HG03575 (cell line): ENCODE results near the gene RFT1.
A peak's percentile ranks its signal among the peaks of the same experiment; 100 is the strongest.

Source experiments
- ATAC-seq: cut with Tn5 transposase; IDR thresholded peaks from one replicate; pipeline ENCODE4 v1.9.1; 2021; ENCODE audit not compliant: unreplicated experiment, insufficient number of reproducible peaks, low FRiP score; ENCODE audit errors: extremely low read depth

Gene RFT1

DNA sequence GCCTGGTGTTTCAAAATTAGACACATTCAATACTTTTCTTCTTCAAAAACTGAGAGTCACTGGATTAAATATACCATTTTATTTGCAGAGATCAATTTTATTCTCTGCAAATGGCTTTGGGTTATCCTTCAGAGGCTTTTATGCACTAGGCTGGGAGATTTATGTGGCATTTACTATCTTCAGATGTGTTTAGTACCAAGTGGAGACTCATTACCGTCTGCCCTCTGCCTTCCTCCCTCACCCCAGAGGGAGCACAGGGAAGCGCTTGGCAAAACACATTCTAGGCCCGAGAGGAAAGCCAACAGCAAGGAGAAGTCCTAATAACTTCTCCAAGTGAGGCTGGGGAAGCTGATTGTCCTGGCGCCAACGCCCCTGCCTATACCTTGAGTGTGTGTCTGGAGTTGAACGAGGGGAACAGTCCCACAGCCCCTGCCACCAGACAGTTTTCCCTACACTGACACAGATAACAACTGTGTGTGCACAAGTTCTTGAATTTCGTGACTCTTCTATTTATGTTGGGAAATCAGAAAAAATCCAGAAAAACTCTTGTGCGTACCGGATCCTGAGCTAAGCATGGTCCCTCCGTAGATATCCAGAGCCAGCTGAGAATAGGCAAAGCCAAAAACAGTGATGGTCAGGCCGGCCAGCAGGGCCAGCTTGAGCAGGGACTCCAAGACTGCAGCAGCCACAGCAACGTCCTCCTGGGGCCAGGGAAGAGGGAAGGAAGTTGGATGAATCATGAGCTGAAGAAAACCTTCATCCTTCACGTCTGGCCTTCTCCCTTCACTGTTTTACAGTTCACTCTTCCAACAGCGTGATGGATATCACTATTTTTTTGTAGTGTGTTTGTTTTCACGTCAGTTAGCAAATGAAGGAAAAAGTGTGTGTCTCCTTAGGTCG, 26.6 kb downstream of the RFT1 start:
- no peak for ATAC-seq

DNA sequence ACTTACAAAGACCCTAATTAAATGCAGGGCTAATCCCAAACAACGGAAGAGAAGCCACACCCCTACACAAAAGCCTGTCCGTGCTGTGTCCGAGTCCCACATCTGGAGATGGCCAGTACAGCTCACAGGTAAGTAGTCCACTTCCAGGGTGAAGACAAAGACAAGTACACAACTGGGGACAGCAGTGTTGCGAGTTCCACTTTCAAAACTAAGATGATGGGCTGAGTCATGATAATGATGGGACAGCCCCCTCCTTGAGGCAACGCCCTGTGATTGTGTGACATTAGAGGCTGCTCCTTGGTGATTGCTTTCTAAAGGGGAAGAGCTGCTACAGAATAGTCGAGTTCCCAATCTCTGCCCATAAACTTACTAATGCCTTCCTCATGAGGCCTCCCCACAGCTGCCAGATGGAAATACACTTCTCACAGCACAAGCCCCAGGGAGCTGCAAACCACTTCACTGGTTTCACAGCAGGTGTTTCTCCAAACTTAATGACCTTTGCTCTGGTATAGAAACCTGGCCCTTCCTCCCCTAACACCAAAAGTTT, 27.6 kb downstream of the RFT1 start:
- peak; percentile 57 for ATAC-seq

GRCh38 chr3:53101956-53102355, 28.3 kb downstream of the RFT1 start:
- no peak for ATAC-seq

- ATAC-seq: no peak
These were observed 29.3 kb downstream of the RFT1 start for GRCh38 chr3:53100818-53101466.

- no peak for ATAC-seq
These were observed 32.3 kb downstream of the RFT1 start for GRCh38 chr3:53097887-53098286.

DNA sequence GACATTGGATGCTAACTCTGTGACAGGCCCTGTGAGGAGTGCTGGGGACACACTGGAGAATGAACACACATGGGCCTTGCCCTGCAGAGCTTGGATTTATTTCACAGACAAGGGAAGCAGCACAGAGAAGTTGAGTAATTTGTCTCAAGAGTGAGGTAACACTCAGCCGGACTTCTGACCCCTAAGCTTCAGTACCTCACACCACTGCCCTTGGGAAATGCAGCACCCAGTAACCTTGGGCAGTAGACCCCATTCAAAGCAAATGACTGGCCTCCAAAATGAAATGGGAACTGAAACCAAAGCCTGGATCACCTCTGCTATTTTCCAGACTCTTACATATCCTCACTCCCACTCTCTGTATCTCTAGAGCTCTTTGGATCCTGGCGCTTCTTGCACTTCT, 37.3 kb downstream of the RFT1 start:
- ATAC-seq: no peak

DNA sequence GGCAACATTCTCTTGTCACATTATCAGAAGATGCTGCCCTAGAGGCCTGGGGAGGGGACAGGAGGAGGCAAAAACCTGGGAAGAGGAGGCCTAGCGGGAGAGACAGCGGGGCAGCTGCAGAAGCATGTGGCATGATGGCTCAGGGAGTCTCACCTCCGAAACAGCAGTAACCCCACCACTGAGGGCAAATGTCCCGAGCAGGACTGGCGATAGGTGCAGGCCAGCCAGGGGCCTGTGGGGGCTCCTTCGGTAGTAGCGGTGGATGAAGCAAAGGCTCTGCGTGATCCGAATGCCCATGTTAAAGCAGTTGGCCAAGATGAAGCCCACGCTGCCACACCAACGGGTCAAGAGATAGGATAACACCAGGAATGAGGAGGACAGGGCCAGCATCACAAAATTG, 38.0 kb downstream of the RFT1 start:
- no peak for ATAC-seq

DNA sequence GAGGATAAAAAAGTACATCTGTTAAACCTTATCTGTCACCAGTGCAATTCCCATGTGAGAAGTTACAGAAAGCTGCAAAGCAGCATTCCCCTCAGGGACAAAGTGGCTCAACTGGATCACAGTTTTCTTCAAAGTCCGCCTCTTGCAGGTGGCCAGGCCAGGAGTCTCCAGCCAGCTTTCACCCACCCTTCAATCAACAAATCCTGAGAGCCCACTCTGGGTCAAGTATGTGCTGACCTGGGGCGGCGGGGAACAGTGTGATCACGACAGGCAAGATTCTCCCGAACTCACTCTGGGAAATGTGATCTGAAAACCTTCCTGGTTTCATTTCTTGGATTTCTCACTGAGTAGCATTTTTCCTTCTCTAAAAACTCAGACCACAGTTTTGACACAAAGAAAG, 39.2 kb downstream of the RFT1 start:
- no peak for ATAC-seq

DNA sequence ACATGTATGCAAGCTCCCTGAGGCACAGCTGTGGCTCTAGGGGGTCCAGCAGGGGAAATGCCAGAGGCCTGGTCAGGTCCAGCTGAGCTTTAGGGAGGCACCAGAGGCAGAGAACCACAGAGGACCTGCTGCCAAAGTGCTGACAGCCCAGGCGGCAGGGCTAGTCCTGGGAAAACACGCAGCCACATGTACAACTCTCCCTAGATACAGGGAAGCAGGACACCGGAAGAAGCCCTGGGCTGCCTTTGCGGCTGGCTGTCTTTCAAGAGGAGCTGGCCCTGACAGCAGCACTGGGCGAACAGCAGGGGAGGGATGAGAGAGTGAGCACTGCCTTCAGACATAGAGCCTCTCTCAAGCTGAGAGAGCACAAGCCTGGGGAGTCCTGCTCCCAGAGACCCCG, 40.7 kb downstream of the RFT1 start:
- no peak for ATAC-seq

- ATAC-seq: no peak
These were observed 44.8 kb downstream of the RFT1 start for GRCh38 chr3:53085476-53085875.

DNA sequence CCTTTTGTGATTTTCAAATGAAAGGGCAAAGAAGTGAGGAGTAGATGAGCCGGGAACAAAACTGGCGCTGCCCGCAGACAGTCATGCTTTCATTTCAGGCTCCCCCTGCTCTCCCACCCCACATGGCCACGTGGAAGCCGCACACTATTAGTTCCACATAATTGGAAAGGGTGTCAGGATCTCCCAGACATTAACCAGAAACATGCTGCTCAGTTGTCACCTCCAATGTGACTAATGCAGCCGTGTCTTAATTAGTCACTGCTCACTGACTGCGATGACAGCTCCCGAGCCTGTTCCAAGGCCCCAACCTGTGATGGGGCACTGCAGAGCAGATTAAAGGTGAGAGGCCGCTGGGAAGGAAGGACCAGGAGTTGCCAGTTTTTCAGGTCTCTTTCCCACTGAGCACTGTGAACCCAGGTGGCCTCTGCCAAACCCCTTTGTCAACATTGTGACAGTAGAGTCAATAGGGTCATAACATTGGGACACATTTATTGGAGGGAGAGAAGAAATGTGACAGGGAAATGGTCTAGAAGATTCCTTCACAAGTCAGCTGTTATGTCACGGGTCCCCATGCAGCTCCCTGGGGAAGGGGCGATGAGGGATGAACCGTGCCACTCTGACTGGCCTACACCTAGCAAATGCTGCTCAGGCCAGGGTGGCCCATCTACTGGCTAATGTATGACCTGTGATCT, 45.8 kb downstream of the RFT1 start:
- no peak for ATAC-seq

GRCh38 chr3:53083949-53084309, 46.3 kb downstream of the RFT1 start:
- no peak for ATAC-seq

DNA sequence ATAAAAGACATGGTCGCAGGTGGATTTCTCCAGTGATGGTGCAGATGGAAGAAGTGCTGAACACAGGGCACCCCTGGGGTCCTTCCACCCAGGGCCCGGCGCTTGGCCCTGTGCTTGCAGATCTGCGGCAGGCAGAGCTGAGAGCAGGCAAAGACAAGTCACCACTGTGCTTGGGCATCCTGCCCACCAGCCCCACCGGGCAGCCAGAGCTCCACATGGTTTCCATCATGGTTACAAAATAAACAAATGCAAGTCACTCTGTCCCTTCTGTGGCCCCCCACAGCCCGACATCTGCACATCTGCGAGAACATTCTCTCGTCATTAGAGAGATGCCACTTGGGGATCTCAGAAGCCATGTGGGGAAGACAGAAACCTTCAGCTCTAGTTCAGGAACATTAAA, 46.7 kb downstream of the RFT1 start:
- no peak for ATAC-seq

GRCh38 chr3:53082736-53083135, 47.5 kb downstream of the RFT1 start:
- no peak for ATAC-seq

- ATAC-seq: no peak
These were observed 48.9 kb downstream of the RFT1 start for GRCh38 chr3:53081318-53081717.

GRCh38 chr3:53080612-53081205, 49.5 kb downstream of the RFT1 start:
- ATAC-seq: no peak

DNA sequence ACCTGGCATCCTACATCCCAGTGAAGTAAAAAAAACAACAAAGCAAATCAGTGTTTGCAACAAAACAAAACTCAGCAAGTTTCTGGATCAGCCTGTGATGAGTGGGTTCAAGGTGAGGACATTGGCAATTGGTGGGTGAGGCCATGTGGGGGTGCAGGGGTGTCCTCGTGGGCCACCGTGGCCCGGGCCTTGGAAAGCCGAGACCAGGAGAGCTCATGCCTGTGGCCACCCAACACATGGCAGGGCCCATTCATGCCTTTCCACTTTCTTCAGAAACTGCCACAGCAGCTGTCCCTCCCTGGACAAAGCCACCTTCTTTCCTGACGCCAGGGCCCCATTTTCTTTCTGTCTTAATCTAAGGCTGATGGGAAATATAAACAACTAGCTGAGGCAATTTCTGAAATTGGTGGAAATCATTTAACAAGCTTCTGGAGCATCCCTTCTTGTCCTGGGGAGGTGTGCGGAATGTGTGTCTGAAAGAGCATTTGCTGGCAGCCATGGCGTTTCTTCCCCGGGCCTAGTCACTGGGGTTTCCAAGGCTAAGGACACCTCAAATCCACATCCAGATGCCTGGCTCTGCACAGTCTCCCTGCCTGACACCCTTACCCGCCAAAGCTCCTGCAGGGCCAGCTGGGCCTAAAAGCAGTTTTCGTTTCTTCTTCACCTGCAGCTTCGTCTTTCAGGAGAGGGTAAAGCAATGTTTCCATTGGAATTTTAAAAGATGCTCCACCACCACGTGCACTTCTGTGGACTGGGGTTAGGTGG, 50.3 kb downstream of the RFT1 start:
- no peak for ATAC-seq

DNA sequence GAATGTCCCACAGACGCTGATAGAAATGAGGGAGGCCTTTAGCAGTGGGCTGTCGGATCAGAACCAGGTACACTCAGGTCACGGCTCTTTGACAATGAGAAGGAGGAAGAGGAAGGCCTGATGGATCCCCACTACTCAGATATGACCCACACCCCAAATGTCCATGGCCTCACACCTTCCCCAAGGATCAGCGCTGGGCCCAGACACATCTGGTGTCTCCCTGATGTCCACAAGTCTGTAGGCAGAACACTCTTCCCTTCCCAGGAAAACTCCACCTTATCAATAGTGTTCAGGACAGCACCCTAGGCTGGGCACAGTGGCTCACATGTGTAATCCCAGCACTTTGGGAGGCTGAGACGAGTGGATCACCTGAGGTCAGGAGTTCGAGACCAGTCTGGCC, 51.1 kb downstream of the RFT1 start:
- no peak for ATAC-seq

DNA sequence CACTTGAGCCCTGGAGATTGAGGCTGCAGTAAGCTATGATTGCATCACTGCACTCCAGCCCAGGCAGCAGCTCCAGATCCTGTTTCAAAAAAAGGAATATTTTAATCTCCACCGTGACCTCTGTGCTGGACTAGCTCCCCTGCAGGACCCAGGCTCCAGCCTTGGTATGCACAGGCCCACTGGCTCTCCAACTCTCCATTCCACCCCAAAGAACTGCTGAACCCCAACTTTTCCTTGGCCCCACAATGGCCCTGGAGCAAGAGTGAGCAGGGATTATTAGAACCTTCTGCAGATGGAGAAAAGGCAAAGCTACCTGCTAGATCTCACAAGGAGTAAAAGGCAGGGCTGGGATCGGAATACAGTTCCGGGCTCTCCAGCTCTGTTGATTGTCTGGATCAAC, 51.6 kb downstream of the RFT1 start:
- no peak for ATAC-seq
